GM10266 (cell line): ENCODE data around the gene LIN7B.
A peak's percentile ranks its signal among the peaks of the same experiment; 100 is the strongest.

Source experiments
- DNase-seq: peaks from one replicate; pipeline ENCODE4 v3.0.0; 2012; ENCODE audit errors: extremely low spot score
- CTCF ChIP-seq: IDR thresholded peaks from 2 replicates; pipeline ENCODE4 v1.5.1; 2012; ENCODE audit warnings: mild to moderate bottlenecking, low read depth; ENCODE audit not compliant: control insufficient read depth, insufficient read depth; ENCODE audit errors: missing control alignments

The LIN7B gene

GRCh38 chr19:49150106-49150943 lies 36.2 kb downstream of the LIN7B start:
- DNase-seq, result peak; percentile 73
- TF ChIP-seq CTCF, result no peak

GRCh38 chr19:49150944-49151243 lies 36.7 kb downstream of the LIN7B start:
- no peak for TF ChIP-seq CTCF

GRCh38 chr19:49151267-49152118 lies 37.3 kb downstream of the LIN7B start:
- no peak for DNase-seq
- TF ChIP-seq CTCF, result no peak

More at GRCh38 chr19:49150944-49151243, 36.7 kb downstream of the LIN7B start:
- no peak for DNase-seq

- DNase-seq, result no peak
- no peak for TF ChIP-seq CTCF
Observed at GRCh38 chr19:49152119-49152550, 38.0 kb downstream of the LIN7B start.

- no peak for DNase-seq
- TF ChIP-seq CTCF, result no peak
Observed at GRCh38 chr19:49153167-49153809, 39.1 kb downstream of the LIN7B start.

- DNase-seq, result no peak
- TF ChIP-seq CTCF, result no peak
Observed at GRCh38 chr19:49154279-49154678, 40.1 kb downstream of the LIN7B start.
